Calu3 (cell line): ENCODE measurements around the gene HES3. TPM values are rescaled to one million over a fixed set of nuclear protein-coding genes. Genes with fewer than 3 reads are reported as not detected.

Source experiments
- BruUV-seq: library from RNA; stranded (reverse); fragments of 400-500 nt; replicated peaks from 2 replicates; lab custom pipeline; 2021; lab: Mats Ljungman, UMichigan
- CTCF ChIA-PET: fragments of 300-600 bp; sonication (Branson Sonifier 250); formaldehyde crosslinking; loops from one replicate; lab custom pipeline; 2022; ENCODE audit warnings: antibody characterized with exemption; lab: Charles Lee
- DNase-seq: peaks from one replicate; pipeline ENCODE4 v3.0.0; 2022
- H3K27ac Mint-ChIP-seq: one replicate; pipeline ENCODE4 v1.8.0; 2022; ENCODE audit warnings: mixed read lengths; ENCODE audit not compliant: unreplicated experiment
- H3K27me3 Mint-ChIP-seq: one replicate; pipeline ENCODE4 v1.8.0; 2022; ENCODE audit warnings: mixed read lengths; ENCODE audit not compliant: unreplicated experiment
- H3K36me3 Mint-ChIP-seq: one replicate; pipeline ENCODE4 v1.8.0; 2022; ENCODE audit warnings: mild to moderate bottlenecking, moderate library complexity, mixed read lengths; ENCODE audit not compliant: insufficient read depth, unreplicated experiment
- H3K4me1 Mint-ChIP-seq: one replicate; pipeline ENCODE4 v1.8.0; 2022; ENCODE audit warnings: mild to moderate bottlenecking, low read depth, mixed read lengths; ENCODE audit not compliant: unreplicated experiment
- H3K4me3 Mint-ChIP-seq: one replicate; pipeline ENCODE4 v1.8.0; 2022; ENCODE audit warnings: mild to moderate bottlenecking, low read depth, moderate library complexity, mixed read lengths; ENCODE audit not compliant: unreplicated experiment
- H3K9me3 Mint-ChIP-seq: one replicate; pipeline ENCODE4 v1.8.0; 2022; ENCODE audit warnings: low read depth, mixed read lengths; ENCODE audit not compliant: unreplicated experiment
- CTCF ChIP-seq: fragments of 200-600 bp; IDR thresholded peaks from one replicate; pipeline ENCODE4 v1.8.0; 2022; ENCODE audit warnings: antibody characterized with exemption; ENCODE audit not compliant: unreplicated experiment
- intact Hi-C: fragments of 100-400 bp; cut with micrococcal nuclease; formaldehyde crosslinking; loops from one replicate; pipeline ENCODE4 v1.10.0; 2022; ENCODE audit not compliant: unreplicated experiment
- total RNA-seq: library from RNA; stranded (reverse); gene quantifications from 2 replicates; pipeline ENCODE4 v1.2.3, GENCODE V29; 2022

The HES3 gene
- total RNA-seq, 1 experiment from 2014 or later, result not detected

GRCh38 chr1:6286266-6286665 is 42.3 kb downstream of the HES3 start:
- no peak overlapping the region for H3K27ac Mint-ChIP-seq
- BruUV-seq, result no TSS peak
- no peak for TF ChIP-seq CTCF
- H3K27me3 Mint-ChIP-seq, result no peaks in the 10 kb centered on the region
- DNase-seq, result no peak
- intact Hi-C loops, result no loop called here
- CTCF ChIA-PET, result no interaction called here
- no peak overlapping the region for H3K4me3 Mint-ChIP-seq
- H3K9me3 Mint-ChIP-seq, result no peaks in the 10 kb centered on the region
- no peaks in the 10 kb centered on the region for H3K36me3 Mint-ChIP-seq
- H3K4me1 Mint-ChIP-seq, result no peaks in the 10 kb centered on the region

DNA sequence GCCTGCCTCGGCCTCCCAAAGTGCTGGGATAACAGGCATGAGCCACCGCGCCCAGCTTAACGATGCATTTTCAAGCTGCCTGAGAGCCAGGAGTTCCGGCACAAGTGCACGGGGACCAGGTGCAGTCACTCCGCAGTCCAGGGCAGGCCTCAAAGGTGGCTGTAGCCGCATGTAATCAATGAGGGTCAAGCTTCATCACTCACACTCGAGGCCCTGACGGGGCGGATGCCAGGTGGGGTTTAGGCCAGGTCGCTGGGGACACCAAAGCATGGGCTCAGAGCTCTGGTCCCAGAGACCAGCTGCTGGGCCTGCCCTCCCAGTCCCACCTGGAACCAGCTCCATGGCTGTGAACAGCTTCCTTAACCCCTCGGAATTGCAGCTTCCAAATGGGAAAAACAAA is 43.0 kb downstream of the HES3 start:
- no peaks in the 10 kb centered on the region for H3K4me1 Mint-ChIP-seq
- no peak overlapping the region for H3K27ac Mint-ChIP-seq
- H3K27me3 Mint-ChIP-seq, result no peaks in the 10 kb centered on the region
- no peak overlapping the region for H3K4me3 Mint-ChIP-seq
- intact Hi-C loops, result no loop called here
- no peaks in the 10 kb centered on the region for H3K36me3 Mint-ChIP-seq
- H3K9me3 Mint-ChIP-seq, result no peaks in the 10 kb centered on the region
- TF ChIP-seq CTCF, result no peak
- CTCF ChIA-PET, result no interaction called here
- BruUV-seq, result no TSS peak
- DNase-seq, result no peak

- CTCF ChIA-PET, result no interaction called here
- intact Hi-C loops, result no loop called here
- H3K36me3 Mint-ChIP-seq, result no peaks in the 10 kb centered on the region
- no peak for TF ChIP-seq CTCF
- H3K4me3 Mint-ChIP-seq, result no peak overlapping the region
- H3K4me1 Mint-ChIP-seq, result no peaks in the 10 kb centered on the region
- H3K27me3 Mint-ChIP-seq, result no peaks in the 10 kb centered on the region
- no peak overlapping the region for H3K27ac Mint-ChIP-seq
- no TSS peak for BruUV-seq
- no peaks in the 10 kb centered on the region for H3K9me3 Mint-ChIP-seq
- no peak for DNase-seq
Observed at GRCh38 chr1:6287431-6287886, 43.5 kb downstream of the HES3 start.

GRCh38 chr1:6288026-6288425 is 44.0 kb downstream of the HES3 start:
- Mint-ChIP-seq H3K9me3 (no peaks in the 10 kb centered on the region), H3K36me3 (no peaks in the 10 kb centered on the region), H3K4me3 (no peak overlapping the region), H3K27me3 (no peaks in the 10 kb centered on the region), H3K27ac (no peak overlapping the region), H3K4me1 (no peaks in the 10 kb centered on the region)
- intact Hi-C loops, result no loop called here
- DNase-seq, result no peak
- CTCF ChIA-PET, result no interaction called here
- TF ChIP-seq CTCF, result no peak
- BruUV-seq, result no TSS peak
